Karpas-422 (cell line): ENCODE results near the gene GRB10. TPM values are rescaled to one million over a fixed set of nuclear protein-coding genes. Genes with fewer than 3 reads are reported as not detected.
"Not testable (repeated sequence)": the region's sequence is repeated elsewhere in the genome, so short reads cannot be mapped to it uniquely, and the experiment has no call there.

Experiments
- DNase-seq: peaks from one replicate; pipeline ENCODE4 v3.0.0-alpha.2; 2015
- H2AFZ ChIP-seq: fragments of 200-600 bp; sonication (generic); 2 replicates; pipeline ENCODE4 v1.6.1; 2014; ENCODE audit warnings: antibody characterized with exemption, low read length, mixed read lengths
- H3K27ac ChIP-seq: fragments of 200-600 bp; sonication (generic); 2 replicates; pipeline ENCODE4 v1.5.1; 2014; ENCODE audit warnings: mild to moderate bottlenecking, low read length, moderate library complexity
- H3K27me3 ChIP-seq: fragments of 200-600 bp; sonication (generic); 2 replicates; pipeline ENCODE4 v1.6.1; 2014; ENCODE audit warnings: low read length, mixed read lengths
- H3K36me3 ChIP-seq: fragments of 200-600 bp; sonication (generic); 2 replicates; pipeline ENCODE4 v1.6.1; 2014; ENCODE audit warnings: low read length, mixed read lengths; ENCODE audit not compliant: insufficient read depth
- H3K4me1 ChIP-seq: fragments of 200-600 bp; sonication (generic); 2 replicates; pipeline ENCODE4 v1.6.1; 2014; ENCODE audit warnings: mild to moderate bottlenecking, low read length, mixed read lengths
- H3K4me2 ChIP-seq: fragments of 200-600 bp; sonication (generic); 2 replicates; pipeline ENCODE4 v1.6.1; 2014; ENCODE audit warnings: low read length, low read depth, mild to moderate bottlenecking; ENCODE audit not compliant: poor library complexity, severe bottlenecking
- H3K4me3 ChIP-seq: fragments of 200-600 bp; sonication (generic); 2 replicates; pipeline ENCODE4 v1.5.1; 2014; ENCODE audit warnings: mild to moderate bottlenecking, antibody characterized with exemption, low read length, mixed read lengths
- H3K79me2 ChIP-seq: fragments of 200-600 bp; sonication (generic); 2 replicates; pipeline ENCODE4 v1.6.1; 2014; ENCODE audit warnings: mild to moderate bottlenecking, low read length, mixed read lengths
- H3K9ac ChIP-seq: fragments of 200-600 bp; sonication (generic); 2 replicates; pipeline ENCODE4 v1.6.0; 2014; ENCODE audit warnings: low read length
- H3K9me2 ChIP-seq: fragments of 200-600 bp; sonication (generic), shearing (Covaris generic); replicated peaks from 2 replicates; pipeline ENCODE4 v1.6.0; 2014; ENCODE audit warnings: mild to moderate bottlenecking, low read length, moderate library complexity; ENCODE audit not compliant: insufficient read depth
- H3K9me3 ChIP-seq: fragments of 300-700, 200-600 bp; sonication (generic); 2 replicates; pipeline ENCODE4 v1.6.1; 2014; ENCODE audit warnings: low read length, mixed read lengths
- H4K20me1 ChIP-seq: fragments of 200-600 bp; sonication (generic); 2 replicates; pipeline ENCODE4 v1.6.1; 2014; ENCODE audit warnings: mild to moderate bottlenecking, antibody characterized with exemption, low read length, low read depth; ENCODE audit not compliant: insufficient read depth
- total RNA-seq: library from RNA; depleted of rRNA; stranded (reverse); fragments of >200 nt; shearing (Covaris generic); gene quantifications from 2 replicates; pipeline ENCODE4 v1.2.3, GENCODE V29; 2014; ENCODE audit warnings: low replicate concordance

GRB10 gene
- total RNA-seq, 1 experiment from 2014 or later, result not detected

DNA sequence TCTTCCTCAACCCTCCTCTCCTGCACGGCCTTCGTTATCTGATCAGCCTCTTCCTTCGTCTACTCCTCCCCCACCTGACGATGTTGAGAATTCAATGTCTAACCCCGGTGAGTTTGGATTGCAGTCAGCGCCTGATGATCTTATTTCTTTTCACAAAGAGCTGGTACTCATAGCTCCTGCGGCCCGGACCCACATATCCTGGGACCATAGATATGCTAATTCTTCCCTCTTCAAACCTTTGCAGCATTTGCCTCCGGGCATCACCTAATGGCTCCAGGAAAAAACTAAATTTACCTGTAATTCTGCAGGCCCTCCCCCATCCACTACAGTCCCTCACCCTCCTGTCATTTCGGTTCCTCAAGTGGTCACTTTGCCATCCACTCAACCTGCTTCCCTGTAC lies 205.1 kb downstream of the GRB10 start:
- no peak for DNase-seq
- no peaks in the 10 kb centered on the region for H3K9me2 ChIP-seq
- H3K4me2 ChIP-seq, result no peak overlapping the region
- H3K4me3 ChIP-seq, result no peak overlapping the region
- H3K27ac ChIP-seq, result no peak overlapping the region
- no peaks in the 10 kb centered on the region for H3K27me3 ChIP-seq
- no peaks in the 10 kb centered on the region for H3K4me1 ChIP-seq
- no peaks in the 10 kb centered on the region for H3K9me3 ChIP-seq
- no peaks in the 10 kb centered on the region for H4K20me1 ChIP-seq
- no peak overlapping the region for H3K9ac ChIP-seq
- H3K36me3 ChIP-seq, result no peaks in the 10 kb centered on the region
- no peak overlapping the region for H2AFZ ChIP-seq
- H3K79me2 ChIP-seq, result no peaks in the 10 kb centered on the region

DNA sequence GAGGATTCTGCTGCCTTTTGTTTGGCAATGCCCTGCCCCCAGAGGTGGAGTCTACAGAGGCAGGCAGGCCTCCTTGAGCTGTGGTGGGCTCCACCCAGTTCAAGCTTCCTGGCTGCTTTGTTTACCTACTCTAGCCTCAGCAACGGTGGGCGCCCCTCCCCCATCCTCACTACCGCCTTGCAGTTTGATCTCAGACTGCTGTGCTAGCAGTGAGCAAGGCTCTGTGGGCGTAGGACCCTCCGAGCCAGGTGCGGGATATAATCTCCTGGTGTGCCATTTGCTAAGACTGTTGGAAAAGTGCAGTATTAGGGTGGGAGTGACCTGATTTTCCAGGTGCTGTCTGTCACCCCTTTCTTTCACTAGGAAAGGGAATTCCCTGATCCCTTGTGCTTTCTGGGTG lies 206.3 kb downstream of the GRB10 start:
- not testable (repeated sequence) for H3K4me3 ChIP-seq, H3K4me2 ChIP-seq, H3K36me3 ChIP-seq, H3K4me1 ChIP-seq, H3K27me3 ChIP-seq, H3K9me2 ChIP-seq, DNase-seq, H2AFZ ChIP-seq, H3K27ac ChIP-seq, H4K20me1 ChIP-seq, H3K79me2 ChIP-seq, H3K9ac ChIP-seq, H3K9me3 ChIP-seq

DNA sequence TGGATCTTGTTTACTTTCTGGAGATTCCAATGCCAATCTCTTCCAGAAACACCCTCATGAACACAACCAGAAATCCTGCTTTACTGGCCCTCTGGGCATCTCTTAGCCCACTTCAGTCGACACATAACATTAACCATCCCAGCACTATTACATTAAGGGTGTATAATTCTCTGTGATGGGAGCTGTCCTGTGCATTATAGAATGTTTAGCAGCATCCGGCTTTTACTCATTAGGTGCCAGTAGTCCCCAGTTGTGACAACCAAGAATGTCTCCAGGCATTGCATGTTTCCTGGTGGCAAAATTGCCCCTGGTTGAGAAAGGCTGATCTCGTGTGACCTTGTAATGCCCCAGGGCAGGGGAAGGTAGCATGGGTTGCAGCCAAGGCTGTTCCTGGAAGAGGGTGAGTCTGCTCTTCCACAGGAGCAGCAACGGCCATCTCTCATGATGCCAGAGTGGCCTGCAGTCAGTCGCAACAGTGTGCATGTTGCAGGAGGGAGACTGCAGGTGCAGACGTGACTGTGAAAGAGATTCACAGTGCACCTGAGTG lies 214.9 kb downstream of the GRB10 start:
- Histone ChIP-seq H3K9ac (no peak overlapping the region), H2AFZ (no peak overlapping the region), H3K4me3 (no peak overlapping the region), H3K9me2 (no peaks in the 10 kb centered on the region), H3K27me3 (no peaks in the 10 kb centered on the region), H3K36me3 (no peaks in the 10 kb centered on the region), H3K9me3 (no peaks in the 10 kb centered on the region), H3K4me2 (no peak overlapping the region), H3K4me1 (no peaks in the 10 kb centered on the region), H3K79me2 (no peaks in the 10 kb centered on the region), H4K20me1 (no peaks in the 10 kb centered on the region), H3K27ac (no peak overlapping the region)
- DNase-seq, result no peak

DNA sequence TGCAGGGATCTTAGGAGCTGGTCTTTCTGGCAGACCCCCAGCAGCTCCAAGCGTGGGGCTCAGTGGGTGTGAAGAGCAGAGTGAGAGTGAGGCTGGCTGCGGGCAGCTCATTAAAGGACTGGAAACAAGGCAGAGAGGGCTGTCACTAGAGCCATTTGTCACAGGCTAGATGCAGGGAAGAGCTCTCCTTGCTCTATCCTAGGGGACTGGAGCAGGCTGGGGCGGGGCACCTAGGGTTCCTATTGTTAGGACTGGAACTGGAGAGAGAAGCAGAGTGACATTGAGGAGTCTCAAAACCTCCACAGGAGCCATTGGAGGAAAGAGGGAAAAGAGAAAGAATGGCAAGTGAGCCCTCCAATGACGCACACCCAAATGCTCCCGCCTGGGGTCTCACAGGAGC lies 216.7 kb downstream of the GRB10 start:
- Histone ChIP-seq H3K9me2 (no peaks in the 10 kb centered on the region), H3K4me2 (no peak overlapping the region), H3K27ac (no peak overlapping the region), H3K4me3 (no peak overlapping the region), H2AFZ (no peak overlapping the region), H3K4me1 (no peaks in the 10 kb centered on the region), H4K20me1 (no peaks in the 10 kb centered on the region), H3K36me3 (no peaks in the 10 kb centered on the region), H3K79me2 (no peaks in the 10 kb centered on the region), H3K9ac (no peak overlapping the region), H3K27me3 (no peaks in the 10 kb centered on the region), H3K9me3 (no peaks in the 10 kb centered on the region)
- DNase-seq, result no peak

DNA sequence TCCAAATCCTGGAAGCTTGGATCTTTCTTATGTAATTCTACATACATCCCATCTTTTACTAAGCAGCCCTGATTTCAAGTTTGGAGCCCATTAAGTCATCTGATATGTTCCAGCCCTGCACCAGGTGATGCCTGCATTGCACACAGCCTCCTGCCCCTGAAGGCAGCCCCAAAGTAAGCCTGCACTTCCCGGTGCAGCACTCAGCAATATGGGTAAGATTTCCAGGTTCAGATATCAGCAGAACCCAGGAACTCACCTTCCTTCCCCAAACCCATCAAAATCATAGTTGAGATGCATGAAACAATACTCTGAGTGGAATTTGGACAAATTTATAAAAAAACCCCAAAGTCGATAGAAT lies 217.2 kb downstream of the GRB10 start:
- H3K36me3 ChIP-seq, result no peaks in the 10 kb centered on the region

DNA sequence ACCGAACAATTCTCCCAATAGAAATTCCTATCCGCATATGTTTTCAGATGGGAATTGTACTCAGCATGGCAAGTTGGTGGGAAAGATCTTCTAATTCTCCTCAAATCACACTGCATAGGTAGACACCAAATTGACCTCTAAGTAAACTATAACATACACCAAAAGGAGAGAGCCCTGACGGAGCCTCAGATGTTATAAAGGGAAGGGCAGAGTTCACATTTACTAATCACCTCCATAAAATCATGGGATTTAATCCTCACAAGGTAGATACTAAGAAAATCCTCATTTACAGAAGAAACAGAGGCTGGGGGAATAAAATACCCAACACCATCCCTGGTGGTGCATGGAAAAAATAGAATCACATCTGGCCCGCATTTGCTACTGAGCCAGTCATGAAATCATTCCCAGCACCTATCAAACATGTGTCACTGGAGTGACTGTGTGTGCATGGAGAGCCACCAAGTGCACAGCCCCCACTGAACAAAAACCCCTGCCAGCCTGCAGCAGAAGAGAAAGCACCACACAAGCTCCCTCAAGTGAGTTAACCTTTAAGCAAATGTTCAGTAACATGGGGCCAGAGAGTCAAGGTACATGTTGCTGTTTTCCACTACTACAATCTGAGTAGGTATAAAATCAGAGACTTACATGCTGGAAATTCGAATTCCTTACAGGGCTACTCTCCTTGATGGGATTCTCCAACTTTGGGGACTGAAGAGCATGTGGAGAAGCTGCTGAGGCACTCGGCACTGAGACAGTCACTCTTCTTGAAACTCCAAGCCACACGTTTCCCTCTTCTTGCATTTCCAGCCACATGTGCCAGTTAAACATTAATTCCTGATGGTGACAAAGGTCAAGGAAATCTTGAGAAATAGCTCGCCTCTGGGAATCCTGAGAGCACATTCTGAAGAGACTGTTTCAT lies 217.8 kb downstream of the GRB10 start, which contains the start of gene DDC:
Gene DDC (minus strand): TSS at position 766 of the 919 bp plus-strand sequence. CDS start 21,320 bp downstream, outside the sequence.
- Histone ChIP-seq H2AFZ (no peak within 1 kb of the TSS), H3K27me3 (no peaks in the 10 kb centered on the region), H3K4me2 (no peak within 1 kb of the TSS), H3K79me2 (no peaks in the 10 kb centered on the region), H4K20me1 (no peaks in the 10 kb centered on the region), H3K36me3 (no peaks in the 10 kb centered on the region), H3K4me1 (no peaks in the 10 kb centered on the region), H3K27ac (no peak within 1 kb of the TSS), H3K9ac (no peak within 1 kb of the TSS), H3K9me3 (no peaks in the 10 kb centered on the region), H3K4me3 (no peak within 1 kb of the TSS), H3K9me2 (no peaks in the 10 kb centered on the region)
- DNase-seq, result no peak

More for the DNA sequence above, 217.2 kb downstream of the GRB10 start:
- H3K4me1 ChIP-seq, result no peaks in the 10 kb centered on the region
- no peaks in the 10 kb centered on the region for H3K9me3 ChIP-seq
- no peaks in the 10 kb centered on the region for H3K9me2 ChIP-seq
- H3K79me2 ChIP-seq, result no peaks in the 10 kb centered on the region
- H4K20me1 ChIP-seq, result no peaks in the 10 kb centered on the region
- H2AFZ ChIP-seq, result no peak overlapping the region
- H3K4me3 ChIP-seq, result no peak overlapping the region
- H3K27me3 ChIP-seq, result no peaks in the 10 kb centered on the region
- H3K9ac ChIP-seq, result no peak overlapping the region
- DNase-seq, result no peak
- no peak overlapping the region for H3K4me2 ChIP-seq
- no peak overlapping the region for H3K27ac ChIP-seq

DNA sequence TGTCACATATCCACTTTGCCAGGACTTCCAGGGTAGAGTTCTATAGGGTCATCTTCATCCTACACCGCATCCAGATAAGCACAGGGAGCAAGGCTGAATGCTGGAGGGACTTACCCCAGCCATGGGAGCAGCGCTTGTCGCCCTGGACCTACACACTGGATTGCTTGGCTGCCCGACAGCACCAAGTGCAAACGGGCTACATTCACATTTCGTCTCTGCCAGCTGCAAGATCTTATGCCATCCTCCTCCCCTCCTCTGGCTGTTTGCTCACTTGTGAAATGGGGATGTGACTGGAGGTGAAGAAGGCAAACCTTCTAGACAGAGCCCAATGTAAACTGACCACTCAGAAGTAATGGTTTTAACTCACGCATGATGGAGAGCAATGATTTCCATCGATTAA lies 218.5 kb downstream of the GRB10 start:
- no peak overlapping the region for H3K4me3 ChIP-seq
- no peaks in the 10 kb centered on the region for H3K9me2 ChIP-seq
- no peaks in the 10 kb centered on the region for H3K36me3 ChIP-seq
- no peaks in the 10 kb centered on the region for H3K79me2 ChIP-seq
- H3K4me2 ChIP-seq, result no peak overlapping the region
- no peaks in the 10 kb centered on the region for H3K4me1 ChIP-seq
- DNase-seq, result no peak
- H3K27ac ChIP-seq, result no peak overlapping the region
- no peak overlapping the region for H2AFZ ChIP-seq
- no peaks in the 10 kb centered on the region for H3K27me3 ChIP-seq
- H3K9ac ChIP-seq, result no peak overlapping the region
- no peaks in the 10 kb centered on the region for H3K9me3 ChIP-seq
- H4K20me1 ChIP-seq, result no peaks in the 10 kb centered on the region

DNA sequence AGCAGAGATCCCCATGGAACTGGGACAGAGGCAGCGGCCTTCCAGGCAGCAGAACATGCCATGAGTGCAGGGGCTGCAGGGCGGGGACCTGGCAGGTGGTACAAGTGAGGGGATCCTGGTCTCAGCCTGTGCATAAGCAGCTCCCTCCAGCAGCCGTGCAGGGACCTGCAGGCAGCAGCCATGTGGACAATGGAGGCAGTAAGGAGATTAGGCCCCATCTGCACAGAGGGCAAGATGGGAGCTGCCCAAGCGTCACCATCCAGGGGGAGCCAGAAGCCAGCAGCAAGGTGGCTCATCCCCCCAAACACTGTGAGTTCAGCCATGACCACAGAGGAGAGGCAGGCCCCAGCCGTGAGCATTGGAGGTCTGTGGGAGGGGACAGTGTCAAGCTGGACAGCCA lies 220.6 kb downstream of the GRB10 start:
- H3K4me1 ChIP-seq, result no peaks in the 10 kb centered on the region
- H3K79me2 ChIP-seq, result no peaks in the 10 kb centered on the region
- H3K36me3 ChIP-seq, result no peaks in the 10 kb centered on the region
- no peak overlapping the region for H2AFZ ChIP-seq
- no peak overlapping the region for H3K9ac ChIP-seq
- H3K4me3 ChIP-seq, result no peak overlapping the region
- no peaks in the 10 kb centered on the region for H4K20me1 ChIP-seq
- no peaks in the 10 kb centered on the region for H3K27me3 ChIP-seq
- no peak overlapping the region for H3K4me2 ChIP-seq
- no peaks in the 10 kb centered on the region for H3K9me2 ChIP-seq
- DNase-seq, result no peak
- H3K9me3 ChIP-seq, result no peaks in the 10 kb centered on the region
- no peak overlapping the region for H3K27ac ChIP-seq
